Fibroblast of pulmonary artery (primary cell): ENCODE measurements around the gene PLCXD3.

Experiments used
- DNase-seq: peaks from one replicate; pipeline ENCODE4 v3.0.0-alpha.2; 2010; ENCODE audit warnings: low read depth
- H3K4me3 ChIP-seq: replicated peaks from 2 replicates; pipeline ENCODE4 v1.5.1; 2011; ENCODE audit warnings: low read depth, mild to moderate bottlenecking, control low read depth, low read length, moderate library complexity
- CTCF ChIP-seq: IDR thresholded peaks from 2 replicates; pipeline ENCODE4 v1.5.1; 2011; ENCODE audit warnings: mild to moderate bottlenecking, control low read depth, low read length, inconsistent platforms; ENCODE audit errors: missing control alignments

The PLCXD3 gene

GRCh38 chr5:41306005-41306404 is 204.4 kb downstream of the PLCXD3 start:
- no peak for DNase-seq
- H3K4me3 ChIP-seq: no peak overlapping the region
- TF ChIP-seq CTCF: no peak

GRCh38 chr5:41305056-41305455 is 205.3 kb downstream of the PLCXD3 start:
- no peak for TF ChIP-seq CTCF
- no peak overlapping the region for H3K4me3 ChIP-seq
- no peak for DNase-seq

GRCh38 chr5:41296066-41296465 is 214.3 kb downstream of the PLCXD3 start:
- DNase-seq: no peak
- no peak for TF ChIP-seq CTCF
- no peak overlapping the region for H3K4me3 ChIP-seq

- no peak overlapping the region for H3K4me3 ChIP-seq
- no peak for DNase-seq
- TF ChIP-seq CTCF: no peak
Observed at GRCh38 chr5:41291323-41291722, 219.1 kb downstream of the PLCXD3 start.

GRCh38 chr5:41290810-41291209 is 219.6 kb downstream of the PLCXD3 start:
- TF ChIP-seq CTCF: no peak

GRCh38 chr5:41289970-41290464 is 220.4 kb downstream of the PLCXD3 start:
- H3K4me3 ChIP-seq: no peak overlapping the region
- no peak for TF ChIP-seq CTCF
- DNase-seq: no peak

More at GRCh38 chr5:41290810-41291209, 219.6 kb downstream of the PLCXD3 start:
- H3K4me3 ChIP-seq: no peak overlapping the region
- no peak for DNase-seq

GRCh38 chr5:41286696-41287095 is 223.7 kb downstream of the PLCXD3 start:
- no peak overlapping the region for H3K4me3 ChIP-seq
- no peak for DNase-seq
- TF ChIP-seq CTCF: no peak
